ENCODE measurements around the gene CD9. TPM values are rescaled to one million over a fixed set of nuclear protein-coding genes. Genes with fewer than 3 reads are reported as not detected.
A peak's percentile ranks its signal among the peaks of the same experiment; 100 is the strongest.

The CD9 gene
- 675 and 739 TPM in 2 replicates for polyA plus RNA-seq (2013)

GRCh38 chr12:6200256-6201212 is at the start of gene CD9:
CD9 (plus strand) TSS chr12:6200400; CDS start chr12:6200500, 100 bp downstream.
- Histone ChIP-seq H3K14ac (ENCODE audit: low read length) (peak within 1 kb of the TSS; percentile 90), H3K4me1 (ENCODE audit: control insufficient read depth in 1 of 2, insufficient read depth in 2 of 2, low read length in 2 of 2) (peaks cover 40 to 48% of the 10 kb centered on the region in 2 experiments), H3K9ac (ENCODE audit: low read length) (peak within 1 kb of the TSS; percentile 89), H3K23ac (ENCODE audit: low read length) (peak within 1 kb of the TSS; percentile 9), H2BK5ac (ENCODE audit: low read depth, low read length, poor library complexity) (peak within 1 kb of the TSS; percentile 83), H2BK120ac (ENCODE audit: insufficient read depth, low read length, poor library complexity) (peak within 1 kb of the TSS; percentile 92), H3K27ac (ENCODE audit: low read depth, low read length) (peak within 1 kb of the TSS; percentile 94), H4K91ac (ENCODE audit: low read depth, low read length) (peak within 1 kb of the TSS; percentile 90), H3K27me3 (ENCODE audit: insufficient read depth, low read length) (no peaks in the 10 kb centered on the region), H3K79me1 (ENCODE audit: low read length) (peaks cover 32% of the 10 kb centered on the region), H2AK5ac (ENCODE audit: low read length) (peak within 1 kb of the TSS; percentile 87), H3K36me3 (ENCODE audit: control insufficient read depth in 1 of 2, insufficient read depth in 2 of 2, low read length in 2 of 2) (peaks cover 9 to 12% of the 10 kb centered on the region in 2 experiments), H3K79me2 (ENCODE audit: control insufficient read depth, insufficient read depth, low read length, poor library complexity) (peaks cover 27% of the 10 kb centered on the region), H2BK12ac (ENCODE audit: low read length) (peak within 1 kb of the TSS; percentile 62), H3K4ac (ENCODE audit: low read depth, low read length) (peak within 1 kb of the TSS; percentile 92), H3K4me3 (ENCODE audit: low read depth, low read length) (peak within 1 kb of the TSS; percentile 80), H2AFZ (ENCODE audit: insufficient read depth, low read length, poor library complexity) (peak within 1 kb of the TSS; percentile 37), H3K9me3 (ENCODE audit: insufficient read depth, low read depth, low read length) (peaks cover 2% of the 10 kb centered on the region), H4K8ac (ENCODE audit: low read depth, low read length) (peak within 1 kb of the TSS; percentile 77), H3K4me2 (ENCODE audit: low read length) (peak within 1 kb of the TSS; percentile 89), H4K12ac (ENCODE audit: low read depth, low read length) (peak within 1 kb of the TSS; percentile 59), H3K18ac (ENCODE audit: low read length) (peak within 1 kb of the TSS; percentile 95)
- no CpG with 5 or more reads among the region's 81 CpGs for WGBS (ENCODE audit: extremely low coverage, insufficient coverage, insufficient read length)
- DNase-seq, result peak in 1 of 2 donors; percentile 73

- no CpG with 5 or more reads among the region's 15 CpGs for WGBS (ENCODE audit: extremely low coverage, insufficient coverage, insufficient read length)
- peak overlapping the region; percentile 63 for H3K14ac ChIP-seq (ENCODE audit: low read length)
- peak; percentile 55 to 79 for DNase-seq
- peaks cover 8 to 10% of the 10 kb centered on the region in 2 experiments for H3K4me1 ChIP-seq (ENCODE audit: control insufficient read depth in 1 of 2, insufficient read depth in 2 of 2, low read length in 2 of 2)
- H2AFZ ChIP-seq (ENCODE audit: insufficient read depth, low read length, poor library complexity), result peak overlapping the region; percentile 56
- H2BK5ac ChIP-seq (ENCODE audit: low read depth, low read length, poor library complexity), result peak overlapping the region; percentile 31
- peak overlapping the region; percentile 73 for H2AK5ac ChIP-seq (ENCODE audit: low read length)
- no peak overlapping the region for H3K4me3 ChIP-seq (ENCODE audit: low read depth, low read length)
- H4K8ac ChIP-seq (ENCODE audit: low read depth, low read length), result peak overlapping the region; percentile 10
- H3K4ac ChIP-seq (ENCODE audit: low read depth, low read length), result peak overlapping the region; percentile 30
- H3K9ac ChIP-seq (ENCODE audit: low read length), result no peak overlapping the region
- H4K12ac ChIP-seq (ENCODE audit: low read depth, low read length), result peak overlapping the region; percentile 23
- no peak overlapping the region for H3K4me2 ChIP-seq (ENCODE audit: low read length)
- peak overlapping the region; percentile 87 for H2BK12ac ChIP-seq (ENCODE audit: low read length)
- peak overlapping the region; percentile 65 for H2BK120ac ChIP-seq (ENCODE audit: insufficient read depth, low read length, poor library complexity)
- H3K23ac ChIP-seq (ENCODE audit: low read length), result no peak overlapping the region
- no peaks in the 10 kb centered on the region for H3K79me2 ChIP-seq (ENCODE audit: control insufficient read depth, insufficient read depth, low read length, poor library complexity)
- H3K79me1 ChIP-seq (ENCODE audit: low read length), result peaks cover 13% of the 10 kb centered on the region
- no peaks in the 10 kb centered on the region for H3K36me3 ChIP-seq (ENCODE audit: control insufficient read depth in 1 of 2, insufficient read depth in 2 of 2, low read length in 2 of 2)
- H3K9me3 ChIP-seq (ENCODE audit: insufficient read depth, low read depth, low read length), result no peaks in the 10 kb centered on the region
- H3K27me3 ChIP-seq (ENCODE audit: insufficient read depth, low read length), result no peaks in the 10 kb centered on the region
- peak overlapping the region; percentile 62 for H4K91ac ChIP-seq (ENCODE audit: low read depth, low read length)
- peak overlapping the region; percentile 51 for H3K27ac ChIP-seq (ENCODE audit: low read depth, low read length)
- peak overlapping the region; percentile 14 for H3K18ac ChIP-seq (ENCODE audit: low read length)
These were observed 45.3 kb upstream of the CD9 start for GRCh38 chr12:6154730-6155459.

- H3K27ac ChIP-seq (ENCODE audit: low read depth, low read length), result no peak overlapping the region
- no peak overlapping the region for H2AFZ ChIP-seq (ENCODE audit: insufficient read depth, low read length, poor library complexity)
- no peak overlapping the region for H3K18ac ChIP-seq (ENCODE audit: low read length)
- H3K79me1 ChIP-seq (ENCODE audit: low read length), result peaks cover 23% of the 10 kb centered on the region
- H3K9ac ChIP-seq (ENCODE audit: low read length), result no peak overlapping the region
- H3K4ac ChIP-seq (ENCODE audit: low read depth, low read length), result no peak overlapping the region
- H3K79me2 ChIP-seq (ENCODE audit: control insufficient read depth, insufficient read depth, low read length, poor library complexity), result no peaks in the 10 kb centered on the region
- no peak overlapping the region for H3K14ac ChIP-seq (ENCODE audit: low read length)
- no peak overlapping the region for H4K12ac ChIP-seq (ENCODE audit: low read depth, low read length)
- H3K27me3 ChIP-seq (ENCODE audit: insufficient read depth, low read length), result no peaks in the 10 kb centered on the region
- no CpG with 5 or more reads among the region's 4 CpGs for WGBS (ENCODE audit: extremely low coverage, insufficient coverage, insufficient read length)
- H3K4me2 ChIP-seq (ENCODE audit: low read length), result no peak overlapping the region
- H3K4me1 ChIP-seq (ENCODE audit: control insufficient read depth in 1 of 2, insufficient read depth in 2 of 2, low read length in 2 of 2), result peaks cover 12 to 24% of the 10 kb centered on the region in 2 experiments
- no peak overlapping the region for H4K8ac ChIP-seq (ENCODE audit: low read depth, low read length)
- H2BK120ac ChIP-seq (ENCODE audit: insufficient read depth, low read length, poor library complexity), result no peak overlapping the region
- H2AK5ac ChIP-seq (ENCODE audit: low read length), result peak overlapping the region; percentile 57
- H2BK12ac ChIP-seq (ENCODE audit: low read length), result peak overlapping the region; percentile 75
- no peak overlapping the region for H3K23ac ChIP-seq (ENCODE audit: low read length)
- H4K91ac ChIP-seq (ENCODE audit: low read depth, low read length), result peak overlapping the region; percentile 19
- no peaks in the 10 kb centered on the region for H3K36me3 ChIP-seq (ENCODE audit: control insufficient read depth in 1 of 2, insufficient read depth in 2 of 2, low read length in 2 of 2)
- no peak overlapping the region for H3K4me3 ChIP-seq (ENCODE audit: low read depth, low read length)
- no peaks in the 10 kb centered on the region for H3K9me3 ChIP-seq (ENCODE audit: insufficient read depth, low read depth, low read length)
- H2BK5ac ChIP-seq (ENCODE audit: low read depth, low read length, poor library complexity), result no peak overlapping the region
- no peak for DNase-seq
These were observed 42.7 kb upstream of the CD9 start for GRCh38 chr12:6157482-6157881.

GRCh38 chr12:6158255-6158654 is 41.9 kb upstream of the CD9 start:
- Histone ChIP-seq H4K12ac (ENCODE audit: low read depth, low read length) (no peak overlapping the region), H3K4ac (ENCODE audit: low read depth, low read length) (no peak overlapping the region), H3K79me2 (ENCODE audit: control insufficient read depth, insufficient read depth, low read length, poor library complexity) (no peaks in the 10 kb centered on the region), H4K8ac (ENCODE audit: low read depth, low read length) (no peak overlapping the region), H3K4me1 (ENCODE audit: control insufficient read depth in 1 of 2, insufficient read depth in 2 of 2, low read length in 2 of 2) (peaks cover 12 to 24% of the 10 kb centered on the region in 2 experiments), H3K4me2 (ENCODE audit: low read length) (no peak overlapping the region), H3K23ac (ENCODE audit: low read length) (no peak overlapping the region), H3K14ac (ENCODE audit: low read length) (no peak overlapping the region), H3K4me3 (ENCODE audit: low read depth, low read length) (no peak overlapping the region), H2AK5ac (ENCODE audit: low read length) (no peak overlapping the region), H3K36me3 (ENCODE audit: control insufficient read depth in 1 of 2, insufficient read depth in 2 of 2, low read length in 2 of 2) (no peaks in the 10 kb centered on the region), H3K9ac (ENCODE audit: low read length) (no peak overlapping the region), H3K9me3 (ENCODE audit: insufficient read depth, low read depth, low read length) (no peaks in the 10 kb centered on the region), H4K91ac (ENCODE audit: low read depth, low read length) (peak overlapping the region; percentile 90), H3K27me3 (ENCODE audit: insufficient read depth, low read length) (no peaks in the 10 kb centered on the region), H2BK120ac (ENCODE audit: insufficient read depth, low read length, poor library complexity) (no peak overlapping the region), H3K79me1 (ENCODE audit: low read length) (peaks cover 23% of the 10 kb centered on the region), H3K27ac (ENCODE audit: low read depth, low read length) (peak overlapping the region; percentile 64), H2AFZ (ENCODE audit: insufficient read depth, low read length, poor library complexity) (no peak overlapping the region), H3K18ac (ENCODE audit: low read length) (no peak overlapping the region), H2BK5ac (ENCODE audit: low read depth, low read length, poor library complexity) (peak overlapping the region; percentile 8), H2BK12ac (ENCODE audit: low read length) (peak overlapping the region; percentile 7)
- no CpG with 5 or more reads among the region's 4 CpGs for WGBS (ENCODE audit: extremely low coverage, insufficient coverage, insufficient read length)
- DNase-seq, result no peak

Measured in trophoblast cell (in vitro differentiated cells and primary cell).